Smooth muscle cell (in vitro differentiated cells): ENCODE results near the gene IL4I1. TPM values are rescaled to one million over a fixed set of nuclear protein-coding genes. Genes with fewer than 3 reads are reported as not detected.

Source experiments
- DNase-seq: peaks from one replicate; lab custom pipeline; 2025; ENCODE audit not compliant: unreplicated experiment; lab: John Stamatoyannopoulos, UW
- H2AFZ ChIP-seq: fragments of 200-600 bp; sonication (generic); 2 replicates; pipeline ENCODE4 v1.6.0; 2016; ENCODE audit warnings: antibody characterized with exemption, low read depth, mild to moderate bottlenecking
- H3F3A ChIP-seq: fragments of 200-600 bp; sonication (generic); 2 replicates; pipeline ENCODE4 v1.6.0; 2017; ENCODE audit warnings: antibody characterized with exemption, low read depth
- H3K27ac ChIP-seq: fragments of 200-600 bp; sonication (generic); 2 replicates; pipeline ENCODE4 v1.5.1; 2016; ENCODE audit warnings: low read depth, mild to moderate bottlenecking
- H3K27me3 ChIP-seq: fragments of 200-600 bp; sonication (generic); 2 replicates; pipeline ENCODE4 v1.6.1; 2016; ENCODE audit warnings: low read depth, mild to moderate bottlenecking
- H3K36me3 ChIP-seq: fragments of 200-600 bp; sonication (generic); 2 replicates; pipeline ENCODE4 v1.5.1; 2016; ENCODE audit warnings: low read depth
- H3K4me1 ChIP-seq: fragments of 200-600 bp; sonication (generic); 2 replicates; pipeline ENCODE4 v1.5.1; 2016; ENCODE audit warnings: low read depth
- H3K4me2 ChIP-seq: fragments of 200-600 bp; sonication (generic); 2 replicates; pipeline ENCODE4 v1.6.0; 2016; ENCODE audit warnings: mild to moderate bottlenecking
- H3K4me3 ChIP-seq: fragments of 200-600 bp; sonication (generic); 2 replicates; pipeline ENCODE4 v1.5.1; 2016; ENCODE audit warnings: mild to moderate bottlenecking
- H3K79me2 ChIP-seq: fragments of 200-600 bp; sonication (generic); 2 replicates; pipeline ENCODE4 v1.6.0; 2016; ENCODE audit warnings: low read depth, mild to moderate bottlenecking
- H3K9ac ChIP-seq: fragments of 200-600 bp; sonication (generic); 2 replicates; pipeline ENCODE4 v1.6.0; 2016; ENCODE audit warnings: low read depth
- H3K9me3 ChIP-seq: fragments of 200-600 bp; sonication (generic); replicated peaks from 2 replicates; pipeline ENCODE4 v1.5.1; 2016; ENCODE audit warnings: low read depth
- H4K20me1 ChIP-seq: fragments of 200-600 bp; sonication (generic); 2 replicates; pipeline ENCODE4 v1.6.0; 2016; ENCODE audit warnings: low read depth
- CTCF ChIP-seq: fragments of 200-600 bp; sonication (generic); IDR thresholded peaks from 2 replicates; pipeline ENCODE4 v1.5.1; 2017; ENCODE audit warnings: borderline replicate concordance, mild to moderate bottlenecking, antibody characterized with exemption; ENCODE audit not compliant: insufficient read depth, poor library complexity, severe bottlenecking
- WGBS: methylation state at CpG from one replicate; pipeline ENCODE4 v1.1.7; 2016; ENCODE audit warnings: low lambda C conversion rate; 5-methylcytosine and 5-hydroxymethylcytosine counted together
- polyA plus RNA-seq: library from polyadenylated mRNA; unstranded; fragments of >200 nt; fragmentation: Nextera tagmentation; extraction: Ambion mirVana; gene quantifications from 2 replicates; pipeline ENCODE4 v1.2.1, GENCODE V29; 2016
- total RNA-seq: library from RNA; depleted of rRNA; stranded (reverse); fragments of >200 nt; gene quantifications from 2 replicates; pipeline ENCODE4 v1.2.3, GENCODE V29; 2014

IL4I1 gene
- total and polyA plus RNA-seq, 2 experiments from 2014 or later, result 1.3 TPM; not detected in 1

GRCh38 chr19:49939721-49940481 is 43.2 kb upstream of the IL4I1 start:
- H3K9ac ChIP-seq, result no peak overlapping the region
- 75% methylated on average over 7 of the region's 7 CpGs for WGBS
- H3K36me3 ChIP-seq, result no peaks in the 10 kb centered on the region
- H3K9me3 ChIP-seq, result no peaks in the 10 kb centered on the region
- no peak overlapping the region for H3K27ac ChIP-seq
- no peak for TF ChIP-seq CTCF
- H3K79me2 ChIP-seq, result no peaks in the 10 kb centered on the region
- no peak overlapping the region for H2AFZ ChIP-seq
- no peak for DNase-seq
- H3K4me1 ChIP-seq, result no peaks in the 10 kb centered on the region
- no peak overlapping the region for H3K4me3 ChIP-seq
- no peaks in the 10 kb centered on the region for H3F3A ChIP-seq
- no peak overlapping the region for H3K4me2 ChIP-seq
- H4K20me1 ChIP-seq, result no peaks in the 10 kb centered on the region
- no peaks in the 10 kb centered on the region for H3K27me3 ChIP-seq

GRCh38 chr19:49938662-49939061 is 42.0 kb upstream of the IL4I1 start:
- Histone ChIP-seq H2AFZ (no peak overlapping the region), H3K27ac (no peak overlapping the region), H3K4me3 (no peak overlapping the region), H3K9me3 (no peaks in the 10 kb centered on the region), H4K20me1 (no peaks in the 10 kb centered on the region), H3K4me1 (no peaks in the 10 kb centered on the region), H3K36me3 (no peaks in the 10 kb centered on the region), H3K79me2 (no peaks in the 10 kb centered on the region), H3K9ac (no peak overlapping the region), H3K4me2 (no peak overlapping the region), H3K27me3 (no peaks in the 10 kb centered on the region), H3F3A (no peaks in the 10 kb centered on the region)
- DNase-seq, result no peak
- no peak for TF ChIP-seq CTCF
- WGBS, result 94% methylated on average over 4 of the region's 4 CpGs

GRCh38 chr19:49937750-49938381 is 41.2 kb upstream of the IL4I1 start:
- DNase-seq, result peak; percentile 59
- H3K79me2 ChIP-seq, result no peaks in the 10 kb centered on the region
- H3K27ac ChIP-seq, result no peak overlapping the region
- peak; percentile 96 for TF ChIP-seq CTCF
- H3K36me3 ChIP-seq, result no peaks in the 10 kb centered on the region
- no peak overlapping the region for H3K9ac ChIP-seq
- H3K4me2 ChIP-seq, result peak overlapping the region; percentile 73
- H3K27me3 ChIP-seq, result no peaks in the 10 kb centered on the region
- WGBS, result 23% methylated on average over 35 of the region's 35 CpGs
- peak overlapping the region; percentile 17 for H3K4me3 ChIP-seq
- no peaks in the 10 kb centered on the region for H3K4me1 ChIP-seq
- H4K20me1 ChIP-seq, result no peaks in the 10 kb centered on the region
- no peaks in the 10 kb centered on the region for H3F3A ChIP-seq
- peak overlapping the region; percentile 28 for H2AFZ ChIP-seq
- H3K9me3 ChIP-seq, result no peaks in the 10 kb centered on the region

DNA sequence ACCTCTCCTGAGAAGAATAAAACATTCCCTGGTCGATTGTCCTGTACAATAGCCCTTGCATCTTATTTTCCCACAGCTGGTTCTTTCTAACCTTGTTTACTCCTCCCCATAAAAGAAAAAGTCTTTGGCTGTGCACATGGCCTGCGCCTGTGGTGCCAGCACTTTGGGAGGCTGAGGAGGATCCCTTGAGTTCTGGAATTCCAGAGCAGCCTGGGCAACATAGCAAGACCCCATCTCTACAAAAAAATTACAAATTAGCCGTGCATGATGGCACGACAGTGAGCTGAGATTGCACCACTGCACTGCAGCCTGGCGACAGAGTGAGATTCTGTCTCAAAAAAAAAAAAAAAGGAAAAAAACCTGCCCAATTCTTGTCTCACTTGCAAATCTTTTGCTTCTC is 39.9 kb upstream of the IL4I1 start:
- no peak for TF ChIP-seq CTCF
- Histone ChIP-seq H3K9ac (no peak overlapping the region), H3K79me2 (no peaks in the 10 kb centered on the region), H3K27me3 (no peaks in the 10 kb centered on the region), H3K36me3 (no peaks in the 10 kb centered on the region), H3K9me3 (no peaks in the 10 kb centered on the region), H3K27ac (no peak overlapping the region), H3K4me2 (no peak overlapping the region), H3K4me1 (no peaks in the 10 kb centered on the region), H2AFZ (no peak overlapping the region), H3F3A (peaks cover under 1% of the 10 kb centered on the region), H3K4me3 (no peak overlapping the region), H4K20me1 (no peaks in the 10 kb centered on the region)
- DNase-seq, result no peak
- WGBS, result 83% methylated on average over 5 of the region's 5 CpGs
